RWPE2 (cell line): ENCODE results near the gene ERGIC1.

Experiments
- ATAC-seq: fragments of 200-7000 bp; cut with Tn5 transposase; 3 replicates; pipeline ENCODE4 v1.9.1; 2021; ENCODE audit warnings: low read depth
- DNase-seq: peaks from one replicate; pipeline ENCODE4 v3.0.0-alpha.2; 2020; ENCODE audit warnings: low spot score
- H3K27ac ChIP-seq: fragments of 450-650 bp; 2 replicates; pipeline ENCODE4 v1.5.1; 2017; ENCODE audit warnings: mild to moderate bottlenecking; ENCODE audit not compliant: poor library complexity, severe bottlenecking
- H3K27me3 ChIP-seq: fragments of 250-450 bp; sonication (Bioruptor Pico); 2 replicates; pipeline ENCODE4 v1.5.1; 2021; ENCODE audit warnings: mild to moderate bottlenecking, moderate library complexity; ENCODE audit not compliant: insufficient read depth, poor library complexity, severe bottlenecking
- H3K36me3 ChIP-seq: fragments of 250-450 bp; sonication (Bioruptor Pico); 2 replicates; pipeline ENCODE4 v1.5.1; 2020; ENCODE audit warnings: low read depth, mild to moderate bottlenecking, moderate library complexity
- H3K4me1 ChIP-seq: fragments of 250-450 bp; sonication (Bioruptor Pico); 2 replicates; pipeline ENCODE4 v1.5.1; 2021; ENCODE audit warnings: mild to moderate bottlenecking, moderate library complexity; ENCODE audit not compliant: insufficient read depth, poor library complexity, severe bottlenecking
- H3K4me3 ChIP-seq: fragments of 250-450 bp; sonication (Bioruptor Pico); 2 replicates; pipeline ENCODE4 v1.5.1; 2021; ENCODE audit warnings: mild to moderate bottlenecking, moderate library complexity; ENCODE audit not compliant: severe bottlenecking
- H3K9me3 ChIP-seq: fragments of 250-450 bp; sonication (Bioruptor Pico); 2 replicates; pipeline ENCODE4 v1.5.1; 2021; ENCODE audit warnings: mild to moderate bottlenecking, moderate library complexity; ENCODE audit not compliant: severe bottlenecking
- CTCF ChIP-seq: fragments of 450-650 bp; IDR thresholded peaks from one replicate; pipeline ENCODE4 v1.5.1; 2017; ENCODE audit warnings: mild to moderate bottlenecking, moderate library complexity; ENCODE audit not compliant: poor library complexity, severe bottlenecking

The ERGIC1 gene

GRCh38 chr5:172877466-172878260 is 43.6 kb downstream of the ERGIC1 start:
- Histone ChIP-seq H3K27me3 (no peaks in the 10 kb centered on the region), H3K9me3 (no peaks in the 10 kb centered on the region), H3K4me1 (peaks cover 13% of the 10 kb centered on the region), H3K4me3 (no peak overlapping the region), H3K27ac (no peak overlapping the region), H3K36me3 (peaks cover 55% of the 10 kb centered on the region)
- ATAC-seq (no peak), DNase-seq (no peak)
- TF ChIP-seq CTCF = no peak

- Histone ChIP-seq H3K27ac (no peak overlapping the region), H3K9me3 (no peaks in the 10 kb centered on the region), H3K4me3 (no peak overlapping the region), H3K4me1 (peaks cover 4% of the 10 kb centered on the region), H3K27me3 (no peaks in the 10 kb centered on the region), H3K36me3 (peaks cover 57% of the 10 kb centered on the region)
- ATAC-seq (no peak), DNase-seq (no peak)
- TF ChIP-seq CTCF = no peak
Measured at GRCh38 chr5:172878585-172878932, 44.5 kb downstream of the ERGIC1 start.

- no peak for ATAC-seq
- Histone ChIP-seq H3K4me3 (no peak overlapping the region), H3K27me3 (no peaks in the 10 kb centered on the region), H3K27ac (no peak overlapping the region), H3K9me3 (no peaks in the 10 kb centered on the region), H3K36me3 (peaks cover 58% of the 10 kb centered on the region), H3K4me1 (no peaks in the 10 kb centered on the region)
- DNase-seq = no peak
- no peak for TF ChIP-seq CTCF
Measured at GRCh38 chr5:172878933-172879752, 45.1 kb downstream of the ERGIC1 start.

GRCh38 chr5:172881691-172882370 is 47.8 kb downstream of the ERGIC1 start:
- Histone ChIP-seq H3K27me3 (no peaks in the 10 kb centered on the region), H3K36me3 (peaks cover 53% of the 10 kb centered on the region), H3K27ac (no peak overlapping the region), H3K4me1 (peaks cover 9% of the 10 kb centered on the region), H3K9me3 (no peaks in the 10 kb centered on the region), H3K4me3 (no peak overlapping the region)
- no peak for ATAC-seq
- TF ChIP-seq CTCF = no peak
- DNase-seq = no peak
